Testis (tissue), 2 donors: ENCODE results near the gene DIDO1.

ENCODE experiments used
- CTCF ChIP-seq, 3 experiments: fragments of 450-650 bp in 2 of 3; fragments of 200-600 bp in 1 of 3; sonication (generic) in 1 of 3; IDR thresholded peaks; one replicate each; pipeline ENCODE4 v1.5.1; 2016 to 2019; ENCODE audit warnings: antibody characterized with exemption in 3 of 3, mild to moderate bottlenecking in 2 of 3, moderate library complexity in 1 of 3
- POLR2A ChIP-seq: fragments of 450-650 bp; IDR thresholded peaks from one replicate; pipeline ENCODE4 v1.6.1; 2017; ENCODE audit warnings: antibody characterized with exemption, mild to moderate bottlenecking, moderate library complexity

GRCh38 chr20:62887860-62888239 is 38.5 kb downstream of the DIDO1 start:
- TF ChIP-seq CTCF (IDR thresholded peaks at IDR 0.05) (no peak), POLR2A (no peak)
